Activated T-cell treated with anti-CD3 and anti-CD28 coated beads, Interleukin-2, amount 50 U/mL, for 48 hours (primary cell): ENCODE measurements around the gene SEC14L5.

ENCODE experiments used
- DNase-seq, 2 experiments: peaks; one replicate each; pipeline ENCODE4 v3.0.0-alpha.2; 2020

Gene SEC14L5

GRCh38 chr16:5016967-5017677 lies 59.0 kb downstream of the SEC14L5 start:
- DNase-seq: no peak

- no peak for DNase-seq
These were observed 59.5 kb downstream of the SEC14L5 start for GRCh38 chr16:5017678-5017969.

DNA sequence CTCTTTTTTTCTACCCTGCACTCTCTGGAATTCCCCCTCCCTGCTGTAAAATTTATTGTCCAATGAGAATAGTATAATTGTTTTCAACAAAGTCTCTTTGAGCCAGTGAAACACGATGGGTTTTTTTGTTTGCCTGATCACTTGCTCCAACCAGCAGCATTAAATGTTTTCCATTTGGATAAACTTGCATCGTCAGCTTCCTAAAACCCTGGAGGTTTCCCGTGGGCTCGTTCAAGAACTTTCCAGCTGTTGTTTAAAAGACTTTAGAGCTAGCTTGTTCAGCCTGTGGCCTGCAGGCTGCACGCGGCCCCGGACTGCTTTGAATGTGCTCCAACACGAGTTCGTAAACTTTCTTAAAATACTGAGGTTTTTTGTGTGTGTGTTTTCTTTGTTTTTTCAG lies 60.7 kb downstream of the SEC14L5 start:
- DNase-seq: no peak

- no peak for DNase-seq
These were observed 61.6 kb downstream of the SEC14L5 start for GRCh38 chr16:5019775-5020174.

DNA sequence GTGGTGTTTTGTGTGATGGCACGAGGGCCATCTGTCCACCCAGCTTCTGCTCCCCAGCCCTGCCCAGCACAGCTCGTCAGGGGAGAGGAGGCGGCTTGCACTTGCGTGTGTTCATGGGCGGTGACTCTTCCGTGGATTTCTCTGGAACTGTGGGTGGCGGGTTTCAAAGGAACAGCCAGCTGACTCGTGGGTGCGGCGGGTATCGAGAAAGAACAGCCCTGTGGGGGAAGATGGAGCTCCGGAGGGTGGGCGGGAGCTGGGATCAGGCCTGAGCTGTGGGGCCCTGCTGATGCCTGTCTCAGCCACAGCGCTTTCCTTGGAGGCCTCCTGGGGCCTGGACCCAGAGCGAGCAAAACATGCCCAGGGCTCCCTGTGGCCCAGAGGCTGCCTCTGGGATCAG lies 62.4 kb downstream of the SEC14L5 start:
- no peak for DNase-seq

GRCh38 chr16:5022521-5022920 lies 64.4 kb downstream of the SEC14L5 start:
- DNase-seq: no peak

- no peak for DNase-seq
These were observed 66.5 kb downstream of the SEC14L5 start for GRCh38 chr16:5024632-5025031.

DNA sequence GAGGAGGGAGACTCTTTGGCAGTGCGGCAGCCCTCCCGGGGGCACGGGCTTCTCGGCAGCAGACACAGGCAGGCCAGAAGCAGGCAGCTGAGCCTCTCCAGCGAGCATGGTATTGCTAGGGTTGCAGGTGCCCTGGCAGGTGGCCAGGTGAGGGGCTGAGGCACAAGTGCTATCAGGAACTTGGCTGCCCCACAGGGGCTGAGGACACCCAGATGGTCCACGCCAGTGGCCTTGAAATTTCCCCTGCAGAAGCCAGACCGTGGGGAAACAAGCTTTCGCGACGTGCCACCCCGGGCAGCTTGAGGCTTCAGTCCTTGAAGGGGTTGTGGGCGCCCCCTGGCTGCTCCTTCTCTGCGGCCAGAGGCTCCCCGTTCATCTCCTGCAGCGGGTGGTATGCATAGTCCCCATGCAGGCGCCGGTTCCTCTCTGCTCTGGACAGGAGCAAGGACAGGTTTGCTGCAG lies 67.1 kb downstream of the SEC14L5 start:
- DNase-seq: no peak

DNA sequence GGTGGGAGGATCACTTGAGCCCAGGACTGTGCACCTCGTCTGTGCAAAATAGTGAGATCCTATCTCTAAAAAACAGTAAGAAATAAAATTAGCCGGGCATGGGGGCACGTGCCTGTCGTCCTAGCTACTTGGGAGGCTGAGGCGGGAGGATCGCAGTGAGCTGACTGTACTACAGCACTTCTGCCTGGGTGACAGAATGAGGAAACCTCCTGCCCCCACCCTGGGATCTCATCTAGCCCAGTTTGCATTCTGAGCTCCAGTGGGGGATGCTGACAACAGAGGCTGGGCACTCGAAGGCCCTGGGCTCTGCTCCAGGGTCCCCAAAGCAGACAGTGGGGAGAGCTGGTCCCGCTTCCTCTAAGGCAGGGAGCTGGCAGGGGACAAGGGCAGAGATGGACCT lies 68.5 kb downstream of the SEC14L5 start:
- DNase-seq: no peak

GRCh38 chr16:5027086-5027485 lies 69.0 kb downstream of the SEC14L5 start:
- DNase-seq: no peak

GRCh38 chr16:5027575-5028235 lies 69.6 kb downstream of the SEC14L5 start:
- no peak for DNase-seq

DNA sequence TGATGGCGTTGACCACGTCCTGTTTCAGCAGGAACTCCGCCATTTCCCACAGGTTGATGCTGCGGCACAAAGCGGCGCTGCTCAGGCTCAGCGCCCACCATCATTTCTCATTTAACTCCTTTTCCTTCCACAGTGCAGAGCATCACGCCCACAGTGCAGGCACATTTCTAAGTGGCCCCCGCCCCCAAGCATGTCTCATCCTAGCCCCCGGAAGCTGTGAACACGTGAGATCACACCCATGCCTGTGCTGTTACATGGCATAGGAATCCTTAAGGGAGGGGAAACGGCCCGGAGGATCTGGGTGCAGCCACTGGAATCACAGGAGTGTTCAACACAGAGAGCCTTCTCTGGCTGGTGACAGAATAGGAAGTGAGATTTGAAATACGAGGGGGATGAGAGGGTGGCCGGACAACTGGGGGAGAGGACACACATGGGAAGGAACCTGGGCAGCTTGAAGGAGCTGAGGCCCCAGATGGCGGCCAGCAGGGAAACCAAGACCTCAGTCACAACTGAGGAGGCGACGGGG lies 70.9 kb downstream of the SEC14L5 start:
- no peak for DNase-seq

DNA sequence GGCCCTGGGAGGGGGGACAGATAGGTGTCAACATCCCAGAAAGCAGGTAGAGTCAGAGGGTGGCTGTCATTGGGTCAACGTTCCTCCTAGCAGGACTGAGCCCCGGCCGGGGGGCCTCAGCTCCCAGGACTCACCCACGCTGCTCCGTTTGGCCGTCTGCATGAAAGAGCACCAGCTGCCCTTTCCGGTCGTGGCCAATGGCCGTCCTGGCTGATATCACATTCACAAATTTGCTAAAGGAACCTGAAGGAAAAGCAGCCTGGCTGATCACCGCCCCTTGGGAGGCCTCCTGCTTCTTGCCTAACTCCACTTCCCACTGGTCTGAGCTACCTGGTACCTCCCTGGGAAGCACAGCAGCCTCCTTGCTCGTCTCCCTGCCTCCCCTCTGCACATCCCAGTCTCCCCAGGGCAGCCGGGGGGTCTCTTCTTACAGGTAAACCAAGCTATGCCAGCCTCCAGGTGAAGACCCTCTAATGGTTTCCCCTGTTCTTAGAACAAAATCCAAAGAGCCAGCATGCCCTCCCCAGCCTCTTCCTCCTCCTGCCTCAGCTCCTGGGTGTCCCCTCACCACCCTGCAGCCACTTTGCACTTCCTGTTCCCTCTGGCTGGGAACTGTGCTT lies 72.2 kb downstream of the SEC14L5 start:
- no peak for DNase-seq

DNA sequence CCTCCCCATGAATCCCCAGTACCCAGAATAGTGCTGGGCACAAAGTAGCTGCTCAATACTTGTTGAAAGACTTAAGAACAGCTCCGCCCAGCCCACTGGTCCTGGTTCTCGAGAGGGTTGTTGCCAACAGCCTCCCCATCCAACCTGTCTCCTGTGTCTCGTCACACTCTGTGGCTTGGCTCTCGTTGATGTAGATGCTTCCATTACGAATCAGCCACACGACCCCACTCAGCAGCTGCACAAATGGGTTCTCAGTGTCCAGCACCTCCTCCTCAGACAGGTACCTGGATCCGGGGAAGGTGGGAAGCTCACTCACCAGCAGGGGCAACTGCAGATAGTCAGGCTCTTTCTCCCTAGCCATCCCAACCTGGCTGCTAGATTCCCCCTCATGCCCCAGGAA lies 73.5 kb downstream of the SEC14L5 start:
- DNase-seq: no peak

- DNase-seq: no peak
These were observed 74.6 kb downstream of the SEC14L5 start for GRCh38 chr16:5032748-5033167.

DNA sequence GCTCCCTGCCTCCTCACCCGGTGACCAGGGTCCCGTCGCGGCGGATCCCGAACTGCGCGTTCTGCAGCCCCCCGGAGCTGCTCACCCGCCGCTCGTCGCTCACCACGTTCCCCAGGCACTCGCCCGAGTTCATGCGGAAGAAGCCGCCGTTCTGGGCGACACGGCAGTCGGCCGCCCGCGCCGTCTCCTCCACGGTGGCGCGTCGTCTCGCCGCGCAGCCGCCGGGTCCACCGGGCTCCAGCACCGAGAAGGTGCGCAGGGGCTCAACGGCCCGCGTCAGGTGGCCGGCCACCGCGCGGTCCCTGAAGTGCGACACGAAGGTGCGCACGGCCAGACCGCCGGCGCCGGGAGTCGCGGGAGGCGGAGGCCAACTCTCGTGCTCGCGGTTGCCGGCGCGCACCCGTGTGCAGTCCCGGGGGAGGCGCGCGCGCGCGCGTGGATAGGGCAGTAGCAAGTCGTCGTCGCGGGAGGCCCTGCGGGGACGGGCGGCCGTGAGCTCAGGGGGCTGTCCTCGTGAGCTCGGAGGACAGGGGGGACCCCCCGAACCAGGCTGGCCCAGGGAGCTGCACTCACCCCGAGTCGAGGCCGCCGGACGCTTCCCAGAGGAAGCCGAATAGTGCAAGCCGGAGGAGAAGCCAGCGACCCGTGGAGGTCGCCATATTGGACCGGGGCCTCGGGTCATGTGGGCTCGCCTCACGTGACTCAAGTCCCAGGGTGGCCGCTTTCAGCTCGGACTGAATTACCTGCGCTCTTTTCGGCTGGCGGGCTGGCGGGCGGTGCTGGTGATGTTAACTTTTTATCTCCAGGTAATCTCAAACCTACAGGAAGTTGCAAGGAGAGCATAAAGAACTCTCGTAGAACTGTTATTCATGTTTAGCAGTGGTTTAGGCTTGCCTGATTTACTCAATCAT lies 75.4 kb downstream of the SEC14L5 start, which contains the start of gene NAGPA:
Gene NAGPA, minus strand, starts transcription at position 680 of the 911 bp plus-strand sequence. Its CDS starts 21 bp downstream, at position 659.
- peak; percentile 85 to 88 for DNase-seq

GRCh38 chr16:5034167-5034523 lies 76.0 kb downstream of the SEC14L5 start:
- DNase-seq: no peak

- no peak for DNase-seq
These were observed 77.7 kb downstream of the SEC14L5 start for GRCh38 chr16:5035909-5036227.

- DNase-seq: no peak
These were observed 78.4 kb downstream of the SEC14L5 start for GRCh38 chr16:5036228-5037156.

GRCh38 chr16:5040451-5040850 lies 82.3 kb downstream of the SEC14L5 start:
- DNase-seq: no peak

- DNase-seq: no peak
These were observed 83.5 kb downstream of the SEC14L5 start for GRCh38 chr16:5041600-5042133.
